IMR-90 (cell line): ENCODE data around the gene AMOTL1. TPM values are rescaled to one million over a fixed set of nuclear protein-coding genes. Genes with fewer than 3 reads are reported as not detected.

ENCODE experiments used
- ATAC-seq: fragments of 200-7000 bp; cut with Tn5 transposase; 2 replicates; pipeline ENCODE4 v1.9.1; 2020; ENCODE audit warnings: low read depth, mild to moderate bottlenecking, moderate library complexity
- BruUV-seq: library from RNA; stranded (reverse); fragments of 400-500 nt; replicated peaks from 2 replicates; lab custom pipeline; 2021; lab: Mats Ljungman, UMichigan
- CTCF ChIA-PET: fragments of 300-600 bp; formaldehyde crosslinking; extraction: SDS; loops from one replicate; lab custom pipeline; 2021; ENCODE audit warnings: antibody characterized with exemption; lab: Yijun Ruan, JAX
- POLR2A ChIA-PET: fragments of 300-600 bp; sonication (Branson Sonifier 250); formaldehyde crosslinking; loops from one replicate; lab custom pipeline; 2022; ENCODE audit warnings: antibody characterized with exemption; ENCODE audit not compliant: unreplicated experiment; lab: Charles Lee
- DNase-seq: peaks from one replicate; pipeline ENCODE4 v3.0.0; 2013
- H2AFZ ChIP-seq: replicated peaks from 2 replicates; pipeline ENCODE3; 2013; ENCODE audit warnings: low read length, mild to moderate bottlenecking; ENCODE audit not compliant: poor library complexity
- H2AK5ac ChIP-seq: 2 replicates; pipeline ENCODE4 v1.6.1; 2013; ENCODE audit warnings: low read depth, low read length, inconsistent platforms
- H2AK9ac ChIP-seq: replicated peaks from 2 replicates; pipeline ENCODE3; 2013; ENCODE audit warnings: mild to moderate bottlenecking, low read depth, low read length, moderate library complexity; ENCODE audit not compliant: poor library complexity
- H2BK120ac ChIP-seq: 2 replicates; pipeline ENCODE4 v1.6.1; 2013; ENCODE audit warnings: low read depth, low read length, inconsistent platforms
- H2BK15ac ChIP-seq: 3 replicates; pipeline ENCODE4 v1.6.1; 2013; ENCODE audit warnings: low read depth, low read length, inconsistent platforms
- H2BK20ac ChIP-seq: 2 replicates; pipeline ENCODE4 v1.6.1; 2013; ENCODE audit warnings: low read depth, mild to moderate bottlenecking, inconsistent platforms, low read length, moderate library complexity
- H2BK5ac ChIP-seq: 2 replicates; pipeline ENCODE4 v1.6.1; 2013; ENCODE audit warnings: mild to moderate bottlenecking, low read depth, low read length, inconsistent platforms; ENCODE audit not compliant: poor library complexity, severe bottlenecking
- H3K14ac ChIP-seq: replicated peaks from 2 replicates; pipeline ENCODE4 v1.6.1; 2013; ENCODE audit warnings: low read depth, low read length, inconsistent platforms
- H3K18ac ChIP-seq: 2 replicates; pipeline ENCODE4 v1.6.1; 2013; ENCODE audit warnings: low read depth, low read length, control low read depth
- H3K23ac ChIP-seq: 2 replicates; pipeline ENCODE4 v1.6.1; 2013; ENCODE audit warnings: low read depth, low read length, inconsistent platforms
- H3K27ac ChIP-seq: 2 replicates; pipeline ENCODE4 v1.5.1; 2013; ENCODE audit warnings: mild to moderate bottlenecking, control low read depth, low read length; ENCODE audit not compliant: insufficient read depth
- H3K27me3 ChIP-seq: 2 replicates; pipeline ENCODE4 v1.6.1; 2013; ENCODE audit warnings: low read length; ENCODE audit not compliant: control insufficient read depth, insufficient read depth
- H3K36me3 ChIP-seq: 2 replicates; pipeline ENCODE4 v1.6.1; 2013; ENCODE audit warnings: low read length, mixed read lengths; ENCODE audit not compliant: control insufficient read depth, insufficient read depth
- H3K4ac ChIP-seq: 2 replicates; pipeline ENCODE4 v1.6.1; 2013; ENCODE audit warnings: low read depth, low read length, inconsistent platforms
- H3K4me1 ChIP-seq: 2 replicates; pipeline ENCODE4 v1.6.1; 2013; ENCODE audit warnings: low read length, mixed read lengths; ENCODE audit not compliant: control insufficient read depth, insufficient read depth
- H3K4me2 ChIP-seq: 2 replicates; pipeline ENCODE4 v1.6.1; 2013; ENCODE audit warnings: low read depth, mild to moderate bottlenecking, control low read depth, low read length, moderate library complexity
- H3K4me3 ChIP-seq: 2 replicates; pipeline ENCODE4 v1.5.1; 2013; ENCODE audit warnings: low read depth, mild to moderate bottlenecking, control low read depth, low read length, moderate library complexity; ENCODE audit not compliant: insufficient read depth
- H3K56ac ChIP-seq: 2 replicates; pipeline ENCODE4 v1.6.1; 2013; ENCODE audit warnings: low read length, inconsistent platforms; ENCODE audit not compliant: insufficient read depth; ENCODE audit errors: extremely low read depth
- H3K79me1 ChIP-seq, 2 experiments: 2 replicates each; pipeline ENCODE4 v1.6.1; 2013; ENCODE audit warnings: low read length in 2 of 2, inconsistent platforms in 1 of 2, low read depth in 1 of 2
- H3K9ac ChIP-seq: 2 replicates; pipeline ENCODE4 v1.6.1; 2013; ENCODE audit warnings: low read depth, low read length, control low read depth
- H3K9me1 ChIP-seq: 2 replicates; pipeline ENCODE4 v1.6.1; 2013; ENCODE audit warnings: low read length, inconsistent platforms; ENCODE audit not compliant: insufficient read depth
- H3K9me3 ChIP-seq: 2 replicates; pipeline ENCODE4 v1.6.1; 2013; ENCODE audit warnings: low read length; ENCODE audit not compliant: control insufficient read depth, insufficient read depth
- H4K20me1 ChIP-seq: 2 replicates; pipeline ENCODE4 v1.6.1; 2013; ENCODE audit warnings: low read length, inconsistent platforms; ENCODE audit not compliant: insufficient read depth
- H4K5ac ChIP-seq: 2 replicates; pipeline ENCODE4 v1.6.1; 2013; ENCODE audit warnings: mild to moderate bottlenecking, low read depth, low read length, control low read depth
- H4K8ac ChIP-seq, 2 experiments: 2 replicates each; pipeline ENCODE4 v1.6.1; 2013; ENCODE audit warnings: low read depth in 2 of 2, low read length in 2 of 2, control low read depth in 1 of 2, inconsistent platforms in 1 of 2
- H4K91ac ChIP-seq: 2 replicates; pipeline ENCODE4 v1.6.1; 2013; ENCODE audit warnings: low read depth, low read length, inconsistent platforms; ENCODE audit not compliant: insufficient read depth
- MAZ ChIP-seq: IDR thresholded peaks from 2 replicates; pipeline ENCODE4 v1.6.1; 2012; ENCODE audit warnings: low read depth, mild to moderate bottlenecking, low read length, improper control_type of control experiment, moderate library complexity, borderline replicate concordance
- POLR2A ChIP-seq: IDR thresholded peaks from 2 replicates; pipeline ENCODE4 v1.6.1; 2012; ENCODE audit warnings: mild to moderate bottlenecking, low read depth, low read length
- RCOR1 ChIP-seq: IDR thresholded peaks from 2 replicates; pipeline ENCODE4 v1.6.1; 2012; ENCODE audit warnings: mild to moderate bottlenecking, low read length, improper control_type of control experiment; ENCODE audit not compliant: insufficient replicate concordance
- RFX5 ChIP-seq: IDR thresholded peaks from 2 replicates; pipeline ENCODE4 v1.8.0; 2012; ENCODE audit warnings: low read depth, mild to moderate bottlenecking, low read length, moderate library complexity
- WGBS, 2 experiments: methylation state at CpG; one replicate each; pipeline versions ENCODE4 v1.1.5 to v1.1.7; 2013; ENCODE audit warnings: missing lambda C conversion rate in 2 of 2; ENCODE audit not compliant: insufficient read length in 1 of 2; ENCODE audit errors: extremely low coverage in 2 of 2; 5-methylcytosine and 5-hydroxymethylcytosine counted together
- dilution Hi-C: fragments of 300-500 bp; cut with HindIII; formaldehyde crosslinking; loops from one replicate; pipeline ENCODE4 v1.14.3; 2018; ENCODE audit warnings: low sequenced_read_pairs; ENCODE audit not compliant: unreplicated experiment
- in situ Hi-C: fragments of 300-500 bp; cut with MboI; formaldehyde crosslinking; loops from 3 replicates; pipeline ENCODE4 v1.14.3; 2019; ENCODE audit warnings: low sequenced_read_pairs, inconsistent platforms, mixed read lengths
- intact Hi-C: fragments of 100-400 bp; cut with micrococcal nuclease; formaldehyde crosslinking; loops from 2 replicates; pipeline ENCODE4 v1.10.0; 2022
- polyA plus RNA-seq, 3 experiments: library from polyadenylated mRNA; depleted of rRNA; stranded (reverse); fragments of >200 nt; gene quantifications; 2 replicates each; pipeline ENCODE4 v1.2.3, GENCODE V29; 2012; ENCODE audit warnings: low replicate concordance in 1 of 3
- total RNA-seq: library from RNA; depleted of rRNA; stranded (reverse); fragments of >200 nt; gene quantifications from 2 replicates; pipeline ENCODE4 v1.2.3, GENCODE V29; 2012
- TF ChIP-seq, protein P1 (sequence below): fragments of 150-350 bp; IDR thresholded peaks from 2 replicates; pipeline ENCODE4 v1.6.1; 2017; ENCODE audit warnings: mild to moderate bottlenecking, antibody characterized with exemption, low read length, low read depth
- TF ChIP-seq, protein P2 (sequence below): fragments of 150-350 bp; IDR thresholded peaks from 2 replicates; pipeline ENCODE4 v1.6.1; 2016; ENCODE audit warnings: low read depth, mild to moderate bottlenecking, low read length, moderate library complexity, borderline replicate concordance

Gene AMOTL1
- total and polyA plus RNA-seq, 2 of the 4 experiments (the other 2 are of a cell fraction): 18.6 to 49.5 TPM

DNA sequence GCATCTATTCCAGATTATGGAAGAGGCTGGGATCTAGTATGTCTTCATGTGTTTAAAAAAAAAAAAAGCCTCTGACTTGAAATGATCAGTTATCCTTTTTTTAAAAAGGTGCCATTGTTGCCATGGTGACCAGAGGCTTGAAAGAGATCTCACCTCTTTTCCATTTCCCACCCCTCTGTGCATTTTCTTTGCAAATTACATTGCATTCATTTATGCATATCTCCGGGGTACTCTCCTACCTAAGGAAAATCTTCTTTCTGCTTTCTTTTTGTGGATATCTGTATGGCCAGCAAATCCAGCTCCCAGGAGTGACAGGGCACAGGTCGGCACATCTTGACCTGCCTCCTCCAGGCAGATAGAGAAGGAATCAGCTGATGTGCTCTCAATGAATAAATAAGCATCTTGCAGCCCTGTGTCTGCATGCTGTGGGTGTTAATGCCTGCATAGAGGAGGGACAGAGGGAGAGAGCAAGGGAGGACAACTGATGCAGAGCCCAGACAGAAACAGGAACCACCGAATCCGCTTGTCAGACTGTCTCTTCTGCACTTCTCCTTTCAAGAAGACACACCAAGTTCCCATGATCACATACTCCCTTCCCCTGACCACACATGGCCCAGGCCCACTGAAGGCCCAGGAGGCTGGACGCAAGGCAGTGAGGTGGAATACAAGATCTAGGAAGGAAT lies 154.3 kb downstream of the AMOTL1 start:
- in situ Hi-C loops: no loop called here
- Histone ChIP-seq H4K20me1 (no peaks in the 10 kb centered on the region), H3K9me3 (no peaks in the 10 kb centered on the region), H3K4me3 (no peak overlapping the region), H3K27me3 (no peaks in the 10 kb centered on the region), H3K18ac (no peak overlapping the region; the same call in 1 of the 2 replicates), H3K36me3 (no peaks in the 10 kb centered on the region), H2BK120ac (no peak overlapping the region), H3K4me2 (no peak overlapping the region), H2AK9ac (no peak overlapping the region), H2AFZ (peak overlapping the region; percentile 4), H3K27ac (0 out of 2 replicates have a peak overlapping the region, but pooled peaks have one; percentile 11), H2BK20ac (no peak overlapping the region), H3K9ac (no peak overlapping the region), H3K4ac (peak overlapping the region; percentile 31), H2AK5ac (peak overlapping the region; percentile 52), H2BK5ac (no peak overlapping the region), H4K5ac (no peak overlapping the region; the same call in 1 of the 2 replicates), H2BK15ac (peak overlapping the region; percentile 68; the same call in 2 of the 3 replicates), H3K9me1 (peaks cover 27% of the 10 kb centered on the region), H4K91ac (peak overlapping the region; percentile 23; the same call in 1 of the 2 replicates), H3K79me1 (0 out of 4 replicates have a peak, but pooled peaks cover 0 to 11% of the 10 kb centered on the region in 2 experiments), H4K8ac (peak overlapping the region in 1 of 2 experiments; percentile 10; a peak in 1 of 4 replicates), H3K56ac (no peak overlapping the region), H3K4me1 (peaks cover 26% of the 10 kb centered on the region), H3K23ac (no peak overlapping the region), H3K14ac (0 out of 2 replicates have a peak overlapping the region, but pooled peaks have one; percentile 0)
- intact Hi-C loops: no loop called here
- dilution Hi-C loops: no loop called here
- WGBS, 2 experiments: 100% methylated on average over 1 of the region's 5 CpGs; no CpG with 5 or more reads in 1 of the 2 experiments
- POLR2A ChIA-PET: no interaction called here
- BruUV-seq: no TSS peak
- TF ChIP-seq, protein P1, sequence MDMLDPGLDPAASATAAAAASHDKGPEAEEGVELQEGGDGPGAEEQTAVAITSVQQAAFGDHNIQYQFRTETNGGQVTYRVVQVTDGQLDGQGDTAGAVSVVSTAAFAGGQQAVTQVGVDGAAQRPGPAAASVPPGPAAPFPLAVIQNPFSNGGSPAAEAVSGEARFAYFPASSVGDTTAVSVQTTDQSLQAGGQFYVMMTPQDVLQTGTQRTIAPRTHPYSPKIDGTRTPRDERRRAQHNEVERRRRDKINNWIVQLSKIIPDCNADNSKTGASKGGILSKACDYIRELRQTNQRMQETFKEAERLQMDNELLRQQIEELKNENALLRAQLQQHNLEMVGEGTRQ: no peak
- TF ChIP-seq MAZ (no peak), RCOR1 (no peak), POLR2A (no peak), RFX5 (no peak)
- TF ChIP-seq, protein P2, sequence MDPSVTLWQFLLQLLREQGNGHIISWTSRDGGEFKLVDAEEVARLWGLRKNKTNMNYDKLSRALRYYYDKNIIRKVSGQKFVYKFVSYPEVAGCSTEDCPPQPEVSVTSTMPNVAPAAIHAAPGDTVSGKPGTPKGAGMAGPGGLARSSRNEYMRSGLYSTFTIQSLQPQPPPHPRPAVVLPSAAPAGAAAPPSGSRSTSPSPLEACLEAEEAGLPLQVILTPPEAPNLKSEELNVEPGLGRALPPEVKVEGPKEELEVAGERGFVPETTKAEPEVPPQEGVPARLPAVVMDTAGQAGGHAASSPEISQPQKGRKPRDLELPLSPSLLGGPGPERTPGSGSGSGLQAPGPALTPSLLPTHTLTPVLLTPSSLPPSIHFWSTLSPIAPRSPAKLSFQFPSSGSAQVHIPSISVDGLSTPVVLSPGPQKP: no peak
- ATAC-seq (no peak), DNase-seq (no peak)
- CTCF ChIA-PET: interaction anchor here (1.3 kb wide), 1 partner anchor 11 kb away, joined by 4 read pairs; no protein-coding TSS in a partner anchor
